HG03159 (cell line): ENCODE results near the gene FBN3.
"Not testable (repeated sequence)": the region's sequence is repeated elsewhere in the genome, so short reads cannot be mapped to it uniquely, and the experiment has no call there.

Source experiments
- ATAC-seq: cut with Tn5 transposase; IDR thresholded peaks from one replicate; pipeline ENCODE4 v1.9.1; 2021; ENCODE audit warnings: mild to moderate bottlenecking, moderate library complexity; ENCODE audit not compliant: unreplicated experiment

The FBN3 gene

GRCh38 chr19:8025316-8025715, 124.1 kb downstream of the FBN3 start:
- ATAC-seq = no peak

- ATAC-seq = not testable (repeated sequence)
Measured at GRCh38 chr19:8024256-8024655, 125.1 kb downstream of the FBN3 start.

GRCh38 chr19:8023371-8023770, 126.0 kb downstream of the FBN3 start:
- ATAC-seq = no peak

GRCh38 chr19:8022275-8022674, 127.1 kb downstream of the FBN3 start:
- no peak for ATAC-seq

GRCh38 chr19:8021374-8021773, 128.0 kb downstream of the FBN3 start:
- ATAC-seq = no peak

GRCh38 chr19:8020681-8021080, 128.7 kb downstream of the FBN3 start:
- no peak for ATAC-seq

GRCh38 chr19:8017808-8018207, 131.6 kb downstream of the FBN3 start:
- no peak for ATAC-seq
